ENCODE results near the gene MAGEB17.
"Not testable (repeated sequence)": the region's sequence is repeated elsewhere in the genome, so short reads cannot be mapped to it uniquely, and the experiment has no call there.

MAGEB17 gene, protein sequence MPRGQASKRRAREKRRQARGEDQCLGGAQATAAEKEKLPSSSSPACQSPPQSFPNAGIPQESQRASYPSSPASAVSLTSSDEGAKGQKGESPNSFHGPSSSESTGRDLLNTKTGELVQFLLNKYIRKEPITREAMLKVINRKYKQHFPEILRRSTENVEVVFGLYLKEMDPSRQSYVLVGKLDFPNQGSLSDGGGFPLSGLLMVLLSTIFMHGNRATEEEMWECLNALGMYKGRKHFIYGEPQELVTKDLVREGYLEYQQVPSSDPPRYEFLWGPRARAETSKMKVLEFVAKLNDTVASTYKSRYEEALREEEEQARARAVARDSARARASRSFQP

DNA sequence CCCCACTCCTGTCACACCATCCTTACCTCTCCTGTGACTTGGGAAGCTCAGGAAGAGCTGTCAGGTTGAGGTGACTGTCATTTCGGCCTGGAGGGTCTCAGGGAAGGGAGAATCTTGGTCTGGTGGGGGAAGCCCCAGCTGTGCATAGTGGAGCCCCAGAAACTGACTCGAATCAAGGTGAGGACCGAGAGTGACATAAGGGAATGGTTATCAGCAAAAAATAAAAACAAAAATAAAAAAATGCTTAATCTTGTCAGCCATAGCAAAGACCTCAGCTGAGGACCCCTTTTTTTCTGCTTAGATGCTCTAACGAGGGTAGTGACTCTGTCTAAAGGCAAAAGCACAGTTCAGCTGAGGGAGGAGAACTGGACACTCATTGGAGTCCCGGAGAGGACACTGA lies at the start of gene MAGEB17:
TSS of gene MAGEB17 (plus strand) at position 301 of the 400 bp plus-strand sequence. CDS start 2,902 bp downstream, outside the sequence.
- DNase-seq, result no peak

DNA sequence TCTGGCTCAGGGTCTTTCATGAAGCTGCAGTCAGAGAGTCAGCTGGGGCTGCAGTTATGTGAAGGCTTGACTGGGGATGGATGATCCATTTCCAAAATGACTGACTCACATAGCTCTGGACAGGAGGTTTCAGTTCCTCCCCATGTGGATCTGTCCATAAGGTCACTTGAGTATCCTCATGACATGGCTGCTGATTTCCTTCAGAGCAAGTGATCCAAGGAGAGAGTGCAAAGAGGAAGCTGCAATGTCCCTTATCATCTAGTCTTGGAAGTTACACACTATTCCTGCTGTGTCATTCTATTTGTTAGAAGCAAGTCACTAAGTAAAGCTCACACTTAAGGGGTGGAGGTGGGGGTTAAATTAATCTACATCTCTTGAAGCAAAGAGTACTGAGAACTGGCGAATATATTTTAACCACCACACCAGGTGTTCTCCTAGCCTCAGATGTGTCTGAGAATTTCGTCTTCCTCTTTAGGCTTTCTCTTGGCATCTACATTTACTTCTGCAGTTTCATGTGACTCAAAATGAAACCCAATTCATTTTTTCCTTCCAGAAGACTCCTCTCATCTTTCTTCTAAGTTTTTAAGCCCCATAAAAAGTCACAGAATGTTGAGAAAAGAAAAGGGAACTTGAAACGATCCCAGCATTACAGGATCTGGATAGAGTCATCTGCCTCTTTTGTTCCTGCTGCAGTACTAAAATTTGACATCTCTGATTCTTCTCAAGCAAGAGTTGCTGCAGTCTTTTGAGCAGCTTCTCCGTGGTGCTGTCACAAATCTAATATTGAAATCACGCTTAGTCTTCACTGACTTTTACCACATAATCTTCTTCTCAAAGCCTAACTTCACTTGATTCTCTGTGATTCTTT lies 47.7 kb upstream of the MAGEB17 start:
- DNase-seq, result no peak

DNA sequence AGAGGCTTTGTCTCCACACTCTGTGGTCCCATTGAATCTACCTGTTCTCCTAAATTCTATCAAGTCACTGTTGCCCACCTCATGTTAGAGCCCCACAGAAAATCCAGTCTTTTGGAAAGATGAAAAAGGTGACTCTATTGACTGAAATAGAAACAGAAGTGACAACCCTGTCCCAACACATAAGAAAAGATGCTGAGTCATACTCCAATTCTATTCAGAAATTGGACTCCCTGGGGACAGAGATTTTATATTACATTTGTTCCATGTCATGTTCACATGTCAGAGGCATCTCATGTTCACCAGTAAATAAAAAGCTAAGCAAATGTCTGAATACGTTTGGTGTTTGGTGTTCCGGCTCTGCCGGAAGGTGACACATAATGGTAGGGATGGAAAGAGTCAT lies 46.9 kb upstream of the MAGEB17 start:
- DNase-seq, result no peak

DNA sequence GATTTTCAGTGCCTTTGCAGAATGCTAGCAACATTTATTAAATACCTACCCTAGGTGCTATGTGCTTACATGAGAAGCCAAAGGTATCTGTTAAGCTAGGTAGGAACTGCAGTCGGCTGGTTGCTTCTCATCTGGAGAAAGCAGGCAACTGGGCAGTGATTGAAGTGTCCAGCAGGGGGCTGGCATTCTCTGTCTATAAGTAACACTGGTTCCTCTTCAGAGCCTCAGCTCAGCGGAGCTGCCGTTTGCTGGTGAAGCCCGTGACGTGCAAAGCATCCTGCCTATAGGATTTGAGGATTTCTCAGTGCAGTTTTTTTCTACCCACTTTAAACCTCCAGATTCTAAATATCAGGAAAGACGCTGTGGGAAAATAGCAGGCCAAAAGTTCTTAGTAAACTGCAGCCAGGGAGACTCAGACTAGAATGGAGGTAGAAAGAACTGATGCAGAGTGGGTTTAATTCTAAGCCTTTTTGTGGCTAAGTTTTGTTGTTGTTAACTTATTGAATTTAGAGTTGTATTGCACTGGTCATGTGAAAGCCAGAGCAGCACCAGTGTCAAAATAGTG lies 44.0 kb upstream of the MAGEB17 start, which contains the start of gene GRPR:
TSS of gene GRPR (plus strand) at position 344 of the 565 bp plus-strand sequence. CDS start 389 bp downstream, outside the sequence.
- DNase-seq, result peak; percentile 61

DNA sequence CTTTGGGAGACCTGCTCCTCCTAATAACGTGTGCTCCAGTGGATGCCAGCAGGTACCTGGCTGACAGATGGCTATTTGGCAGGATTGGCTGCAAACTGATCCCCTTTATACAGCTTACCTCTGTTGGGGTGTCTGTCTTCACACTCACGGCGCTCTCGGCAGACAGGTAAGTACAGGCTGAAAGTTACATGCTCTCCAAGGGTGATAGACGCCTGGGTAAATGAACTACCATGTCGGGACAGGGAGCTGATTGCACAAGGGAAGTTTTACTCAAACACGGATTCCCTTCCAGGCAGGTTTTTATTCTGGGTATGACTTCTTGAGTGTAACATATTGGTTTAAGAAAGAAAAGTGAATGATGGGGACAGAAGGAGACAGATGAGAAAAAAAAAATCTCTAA lies 43.1 kb upstream of the MAGEB17 start:
- DNase-seq, result no peak

DNA sequence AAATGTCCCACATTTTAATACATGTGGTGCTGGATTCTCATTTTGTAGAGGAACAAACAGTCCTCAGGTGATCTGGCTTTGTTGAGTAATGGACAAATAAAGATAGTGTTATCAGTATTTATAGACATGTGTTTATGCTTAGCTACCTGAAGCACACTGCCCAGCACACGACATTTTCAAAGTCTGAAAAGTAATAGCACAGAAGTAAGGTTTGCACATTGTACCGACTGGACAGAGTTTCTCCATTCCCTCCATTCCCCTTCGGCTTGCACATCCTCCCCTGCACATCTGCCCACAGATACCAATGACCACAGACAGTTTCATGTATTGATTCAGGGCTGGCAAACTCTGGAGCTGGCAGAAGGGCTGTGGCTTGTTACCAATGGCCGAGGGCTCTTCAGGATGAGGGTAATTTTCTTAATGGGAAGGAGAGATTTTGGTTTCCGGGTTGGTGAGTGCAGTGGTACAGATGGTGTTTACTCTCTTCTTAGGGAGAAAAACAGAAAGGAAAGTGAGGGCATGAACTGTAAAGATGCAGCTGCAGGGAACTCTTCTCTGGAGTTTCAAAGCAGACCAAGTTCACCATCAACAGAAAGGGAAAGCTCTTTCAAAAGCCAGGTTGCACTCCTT lies 41.6 kb upstream of the MAGEB17 start:
- DNase-seq, result no peak

DNA sequence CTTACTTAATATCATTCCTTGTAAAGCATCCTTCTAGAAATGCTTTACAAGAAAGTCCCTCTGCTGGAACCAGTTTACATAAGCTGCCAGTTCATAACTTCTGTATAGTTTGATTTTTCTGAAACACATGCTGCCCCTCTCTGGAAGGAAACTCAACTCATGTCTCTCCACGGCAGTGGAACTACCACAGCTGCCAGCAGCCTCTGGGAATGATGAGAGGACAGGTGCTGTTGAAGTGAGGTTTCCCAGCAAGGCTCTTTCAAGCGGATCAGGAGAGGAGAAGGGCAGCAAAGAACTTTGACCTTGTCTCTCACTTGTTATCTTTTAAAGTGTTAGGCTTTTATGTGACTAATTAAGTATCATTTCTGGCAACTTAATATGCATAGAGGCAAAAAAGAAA lies 36.6 kb upstream of the MAGEB17 start:
- no peak for DNase-seq

DNA sequence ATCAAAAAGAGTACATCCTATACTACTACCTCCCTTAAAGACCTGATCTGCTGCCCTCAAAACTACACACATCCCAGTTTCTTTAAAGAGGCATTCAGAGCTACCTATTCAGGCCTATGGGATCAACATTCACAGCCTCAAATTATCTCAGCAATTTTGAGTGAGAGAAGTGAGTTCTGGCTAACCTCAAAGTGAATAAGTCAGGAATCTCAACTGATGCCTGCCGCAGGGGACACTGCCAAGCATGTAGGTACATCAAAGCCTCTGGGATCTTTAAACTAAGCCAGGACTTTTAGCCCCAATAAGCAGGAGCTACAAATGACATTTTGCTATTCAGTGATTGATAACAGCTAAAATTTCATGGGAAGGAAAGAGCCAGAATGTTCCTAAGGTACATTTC lies 32.3 kb upstream of the MAGEB17 start:
- no peak for DNase-seq

DNA sequence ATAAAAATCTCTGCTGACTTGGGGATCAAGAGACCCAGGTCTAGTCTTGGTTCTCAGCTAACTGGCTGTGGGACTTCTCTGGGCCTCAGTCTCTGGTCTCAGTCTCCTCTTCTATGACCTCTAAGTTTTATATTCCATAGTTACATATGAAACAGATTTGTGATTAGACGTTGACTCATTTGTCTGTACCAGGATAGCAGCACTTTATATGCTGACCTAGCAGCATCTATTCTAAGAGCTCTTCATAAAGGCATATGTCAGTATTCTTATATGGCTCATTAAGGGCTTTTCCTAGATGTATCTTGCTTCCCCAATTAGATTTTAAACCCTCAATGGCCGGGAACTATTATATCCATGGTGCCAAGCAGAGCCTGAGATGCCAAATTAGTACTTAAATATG lies 31.2 kb upstream of the MAGEB17 start:
- DNase-seq, result no peak

DNA sequence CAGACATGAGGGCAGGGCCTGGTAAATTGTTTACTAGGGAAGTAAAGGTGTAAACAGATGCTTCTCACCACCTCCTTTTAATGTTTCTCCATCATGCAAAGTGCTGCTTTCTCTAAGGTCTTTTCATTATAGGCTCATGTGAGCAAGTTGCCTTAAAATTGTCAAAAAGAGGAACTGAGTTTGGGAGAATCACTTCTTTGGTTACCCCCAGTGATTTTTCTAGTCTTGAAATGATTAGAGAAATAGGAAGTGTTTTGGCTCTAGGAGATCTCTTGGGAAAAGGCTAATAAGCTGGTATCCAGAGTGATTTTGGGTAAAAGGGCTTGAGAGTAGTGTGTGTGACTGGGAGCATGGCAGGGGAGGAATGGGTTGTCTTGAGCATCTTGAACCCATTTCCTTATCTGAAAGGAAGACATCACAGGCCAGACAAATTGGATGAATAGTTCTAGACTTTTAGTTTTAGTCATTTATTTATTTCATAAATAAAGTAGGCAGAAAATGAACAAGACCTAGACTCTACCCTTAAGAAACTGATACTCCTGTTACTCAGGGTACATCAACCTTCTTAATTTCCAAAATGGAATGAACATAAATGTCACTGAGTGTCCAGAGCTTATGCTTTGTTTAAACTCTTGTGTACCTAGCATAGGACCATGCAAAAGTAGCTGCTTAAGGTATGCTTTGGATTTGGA lies 29.7 kb upstream of the MAGEB17 start:
- no peak for DNase-seq

DNA sequence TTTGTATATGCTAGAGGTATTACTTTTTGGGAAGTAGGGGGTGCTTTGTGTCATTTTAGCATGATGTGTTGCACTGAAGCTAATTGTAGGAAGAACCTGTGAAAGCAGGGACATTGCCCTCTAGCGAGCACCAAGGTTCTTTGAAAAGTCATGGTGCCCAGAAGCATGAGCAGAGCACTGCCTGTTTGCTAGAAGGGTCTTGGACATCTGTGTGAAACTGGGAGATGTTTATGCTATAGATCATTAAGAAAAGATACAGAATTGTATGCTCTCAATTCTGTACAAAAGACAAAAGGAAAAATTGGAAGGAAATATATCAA lies 29.2 kb upstream of the MAGEB17 start:
- no peak for DNase-seq

DNA sequence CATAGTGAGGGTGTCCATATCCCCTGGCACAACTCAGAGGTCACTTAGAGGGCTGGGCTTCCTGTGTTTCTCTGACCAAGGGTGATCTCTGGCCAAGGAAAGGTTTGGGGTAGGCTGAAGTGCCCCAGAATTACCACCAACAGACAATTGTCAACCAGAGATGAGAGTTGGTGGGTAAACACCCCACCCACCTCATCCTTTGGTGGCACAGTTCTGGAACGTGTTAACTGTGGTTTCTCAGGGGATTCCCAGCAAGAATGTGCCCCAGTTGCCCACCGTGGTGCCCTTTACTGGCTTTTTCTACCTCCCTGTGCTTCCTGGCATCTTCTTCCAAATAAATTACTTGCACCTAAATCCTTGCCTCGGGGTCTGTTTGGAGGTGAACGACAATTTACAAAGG lies 26.8 kb upstream of the MAGEB17 start:
- no peak for DNase-seq

DNA sequence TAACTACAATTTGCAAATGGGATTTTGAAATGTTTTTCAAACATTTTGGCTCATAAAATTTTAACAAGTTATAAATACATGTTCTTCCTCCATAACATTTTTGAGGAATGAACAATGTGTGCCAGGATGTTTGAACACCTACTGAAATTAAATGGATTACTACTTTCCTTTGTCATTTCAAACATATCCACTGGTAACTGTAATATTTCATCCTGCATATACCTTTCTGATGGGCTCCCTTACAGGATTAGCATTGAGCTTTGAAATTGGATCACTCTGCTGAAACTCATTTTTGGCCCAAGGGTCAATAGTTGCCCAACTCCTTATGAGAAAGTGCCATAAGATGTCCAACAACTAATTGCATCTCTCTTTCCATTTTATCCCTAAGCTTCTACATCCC lies 26.3 kb upstream of the MAGEB17 start:
- DNase-seq, result no peak

DNA sequence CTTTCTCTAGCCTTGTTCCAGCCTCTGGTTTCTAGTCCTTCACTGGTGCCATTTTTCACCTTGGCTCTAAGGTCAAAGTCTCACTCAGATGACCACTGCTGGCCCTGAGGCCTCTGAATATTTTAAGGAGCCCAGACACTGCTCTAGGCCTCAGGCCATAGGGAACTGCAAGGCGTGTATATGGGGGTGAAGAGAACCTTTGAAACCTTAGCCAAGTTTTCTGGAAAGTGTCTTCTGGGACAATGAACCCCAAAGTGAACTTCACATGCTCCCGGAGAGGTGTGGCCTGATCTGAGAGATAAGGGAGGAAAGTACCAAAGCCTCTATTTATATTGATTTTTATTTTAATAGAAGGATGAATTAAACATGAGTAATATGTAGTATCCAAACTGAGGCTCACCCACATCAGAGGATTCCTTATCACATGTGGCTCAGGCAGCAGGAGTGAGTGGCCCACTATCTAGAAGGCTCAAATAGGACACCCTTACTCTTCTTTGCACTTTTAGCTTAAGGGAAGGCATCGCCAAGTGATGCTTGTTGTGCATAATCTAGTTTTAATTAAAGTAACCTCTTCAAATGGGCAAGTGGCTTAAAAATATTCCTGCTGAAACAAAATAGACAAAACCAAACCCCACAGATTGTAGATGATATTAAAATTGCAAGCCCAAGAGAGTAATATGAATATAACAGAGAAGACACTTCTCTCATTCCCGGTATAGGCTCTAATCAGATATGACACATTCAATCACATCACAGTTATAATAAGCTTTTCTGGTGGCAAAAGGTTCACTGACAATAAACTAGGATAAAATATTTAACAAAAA lies 25.6 kb upstream of the MAGEB17 start:
- no peak for DNase-seq

DNA sequence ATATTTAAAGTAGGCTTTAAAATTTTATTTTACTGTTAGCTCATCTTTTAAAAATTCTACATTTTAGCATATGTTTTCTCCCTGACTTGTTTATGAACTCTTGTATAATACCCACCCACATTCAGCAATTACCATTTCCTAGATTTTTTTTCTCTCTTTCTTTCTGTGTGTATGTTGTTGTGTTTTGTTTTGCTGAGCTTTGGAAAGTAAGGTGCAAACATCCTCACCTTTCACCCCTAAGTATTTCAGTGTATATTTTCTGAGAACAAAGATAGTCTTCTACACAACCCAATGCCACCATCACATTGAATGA lies 25.1 kb upstream of the MAGEB17 start:
- DNase-seq, result no peak

DNA sequence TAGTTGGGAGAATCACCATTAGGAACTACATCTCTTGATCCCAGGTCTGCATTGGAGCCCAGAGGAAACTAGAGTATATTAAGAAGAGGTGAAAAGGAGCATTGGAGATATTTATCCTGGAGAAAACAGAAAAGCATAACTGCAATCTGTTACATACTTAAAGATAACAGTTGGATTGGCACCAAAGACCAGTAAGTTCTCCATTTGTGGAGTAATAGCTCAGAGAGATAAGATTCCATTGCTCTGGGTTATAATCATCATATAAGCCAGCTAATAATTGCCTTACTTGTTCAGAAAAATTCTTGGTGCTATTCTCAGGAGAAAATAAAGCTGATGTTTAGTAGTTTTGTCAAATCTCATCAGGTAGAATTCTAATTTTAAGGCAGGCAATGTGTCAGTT lies 23.3 kb upstream of the MAGEB17 start:
- DNase-seq, result no peak

DNA sequence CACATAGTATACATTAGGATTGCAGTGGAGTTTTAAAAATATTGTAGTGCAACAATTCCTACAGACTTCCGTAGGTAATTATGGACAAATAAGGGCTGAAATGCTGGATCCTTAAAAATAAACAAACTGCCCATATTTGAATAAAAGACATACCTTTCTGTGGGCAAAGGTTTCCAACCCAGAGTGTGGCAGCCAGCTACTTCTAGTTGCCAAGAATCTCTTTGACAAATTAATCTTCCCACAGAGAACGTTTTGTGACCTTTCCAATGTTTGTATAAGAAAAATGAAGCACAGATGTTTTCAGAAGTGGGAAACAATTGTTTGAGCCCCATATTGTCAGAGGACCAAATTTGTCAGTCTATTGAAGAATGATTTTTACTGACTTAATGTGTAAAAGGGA lies 22.9 kb upstream of the MAGEB17 start:
- DNase-seq, result no peak

DNA sequence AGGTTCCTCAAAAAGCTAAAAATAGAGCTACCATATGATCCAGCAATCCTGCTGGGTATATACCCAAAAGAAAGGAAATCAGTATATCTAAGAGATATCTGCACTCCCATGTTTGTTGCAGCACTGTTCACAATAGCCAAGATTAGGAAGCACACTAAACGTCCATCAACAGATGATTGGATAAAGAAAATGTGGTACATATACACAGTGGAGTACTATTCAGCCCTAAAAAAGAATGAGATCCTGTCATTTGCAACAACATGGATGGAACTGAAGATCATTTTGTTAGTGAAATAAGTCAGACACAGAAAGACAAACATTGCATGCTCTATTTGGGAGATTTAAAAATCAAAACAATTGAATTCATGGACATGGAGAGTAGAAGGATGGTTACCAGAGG lies 22.2 kb upstream of the MAGEB17 start:
- not testable (repeated sequence) for DNase-seq

DNA sequence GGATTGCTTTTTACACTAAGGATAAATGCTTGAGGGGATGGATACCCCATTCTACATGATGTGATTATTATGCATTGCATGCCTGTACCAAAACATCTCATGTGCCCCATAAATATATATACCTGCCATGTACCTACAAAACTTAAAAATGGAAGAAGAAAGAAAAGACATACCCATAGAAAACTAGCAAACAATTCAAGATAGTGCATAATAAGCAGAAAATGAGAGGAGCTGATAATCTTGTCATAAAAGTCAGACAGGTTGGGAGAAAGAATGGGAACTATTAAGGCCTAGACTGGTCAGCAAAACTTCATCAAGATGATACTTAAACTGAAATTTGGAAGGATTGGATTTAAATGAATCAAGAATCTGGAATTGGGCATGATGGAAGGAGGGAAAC lies 21.6 kb upstream of the MAGEB17 start:
- DNase-seq, result no peak

DNA sequence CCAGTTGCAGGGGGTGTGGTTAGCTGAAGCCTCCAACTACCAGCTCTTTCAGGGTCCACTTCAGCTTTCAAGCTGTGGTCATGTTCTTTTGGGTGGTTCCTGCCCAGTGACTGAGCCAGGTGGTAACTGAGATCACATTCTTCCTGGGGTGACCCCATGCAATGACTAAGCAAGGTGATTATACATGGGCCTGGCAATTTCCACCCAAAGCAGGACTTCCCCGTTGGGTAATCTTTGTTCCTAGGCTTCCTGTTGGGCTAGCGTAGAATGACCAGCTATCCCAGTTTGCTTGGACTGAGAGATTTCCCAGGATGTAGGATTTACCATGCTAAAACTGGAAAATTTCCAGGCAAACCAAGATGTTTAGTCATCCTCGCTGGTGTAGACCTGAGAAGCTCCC lies 18.4 kb upstream of the MAGEB17 start:
- DNase-seq, result no peak

DNA sequence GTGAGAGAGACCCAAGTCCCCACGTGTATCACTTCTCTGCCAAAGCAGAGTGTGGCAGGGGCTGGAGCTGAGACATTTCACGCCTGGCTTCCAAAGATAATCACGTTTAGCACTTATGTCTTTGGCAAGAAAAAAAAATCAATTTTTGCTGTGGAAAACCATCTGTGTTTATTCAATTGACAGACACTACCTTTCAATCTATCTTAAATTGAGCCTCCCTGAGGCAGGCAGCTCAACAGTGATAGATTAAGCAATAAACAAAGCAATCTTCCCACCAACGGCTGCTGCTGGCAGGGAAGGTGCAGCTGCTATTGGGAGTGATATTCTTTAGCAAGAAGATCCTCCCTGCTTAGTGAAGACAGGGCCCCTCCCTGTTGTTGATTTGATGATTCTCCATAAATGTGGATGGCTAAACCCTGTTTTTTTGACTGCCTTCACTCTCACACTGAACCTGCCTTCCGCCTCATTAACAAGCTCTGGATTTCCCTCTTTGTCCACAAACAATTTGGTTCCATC lies 11.6 kb upstream of the MAGEB17 start:
- DNase-seq, result no peak

Measured in CD4-positive, alpha-beta T cell treated with Interleukin-6 for 4 hours (primary cell).